ENCODE measurements around the gene EAPP. TPM values are rescaled to one million over a fixed set of nuclear protein-coding genes. Genes with fewer than 3 reads are reported as not detected.
"Not testable (repeated sequence)": the region's sequence is repeated elsewhere in the genome, so short reads cannot be mapped to it uniquely, and the experiment has no call there.

EAPP gene
- total RNA-seq, 1 experiment from 2014 or later, result 40.6 TPM

GRCh38 chr14:34538871-34539406 is 562 bp downstream of the EAPP start:
- DNase-seq (ENCODE audit: low read depth), result no peak

- not testable (repeated sequence) for DNase-seq (ENCODE audit: low read depth)
Measured at GRCh38 chr14:34538096-34538495, 1.4 kb downstream of the EAPP start.

GRCh38 chr14:34537677-34538009 is 1.9 kb downstream of the EAPP start:
- no peak for DNase-seq (ENCODE audit: low read depth)

- DNase-seq (ENCODE audit: low read depth), result no peak
Measured at GRCh38 chr14:34536951-34537676, 2.4 kb downstream of the EAPP start.

GRCh38 chr14:34527591-34527990 is 11.9 kb downstream of the EAPP start:
- no peak for DNase-seq (ENCODE audit: low read depth)

GRCh38 chr14:34524216-34524615 is 15.3 kb downstream of the EAPP start:
- not testable (repeated sequence) for DNase-seq (ENCODE audit: low read depth)

- DNase-seq (ENCODE audit: low read depth), result no peak
Measured at GRCh38 chr14:34522496-34522895, 17.0 kb downstream of the EAPP start.

GRCh38 chr14:34521071-34521470 is 18.4 kb downstream of the EAPP start:
- DNase-seq (ENCODE audit: low read depth), result not testable (repeated sequence)

- DNase-seq (ENCODE audit: low read depth), result not testable (repeated sequence)
Measured at GRCh38 chr14:34520304-34520970, 19.1 kb downstream of the EAPP start.

- DNase-seq (ENCODE audit: low read depth), result no peak
Measured at GRCh38 chr14:34507884-34508283, 31.6 kb downstream of the EAPP start.

- no peak for DNase-seq (ENCODE audit: low read depth)
Measured at GRCh38 chr14:34507459-34507858, 32.0 kb downstream of the EAPP start.

GRCh38 chr14:34505124-34505491 is 34.4 kb downstream of the EAPP start:
- DNase-seq (ENCODE audit: low read depth), result not testable (repeated sequence)

- DNase-seq (ENCODE audit: low read depth), result not testable (repeated sequence)
Measured at GRCh38 chr14:34504027-34504426, 35.5 kb downstream of the EAPP start.

- no peak for DNase-seq (ENCODE audit: low read depth)
Measured at GRCh38 chr14:34502545-34503225, 36.8 kb downstream of the EAPP start.

GRCh38 chr14:34502001-34502400 is 37.5 kb downstream of the EAPP start:
- no peak for DNase-seq (ENCODE audit: low read depth)

- no peak for DNase-seq (ENCODE audit: low read depth)
Measured at GRCh38 chr14:34501004-34501580, 38.4 kb downstream of the EAPP start.

- DNase-seq (ENCODE audit: low read depth), result peak; percentile 50
Measured at GRCh38 chr14:34498684-34499412, 40.7 kb downstream of the EAPP start.

- DNase-seq (ENCODE audit: low read depth), result peak; percentile 99
Measured at GRCh38 chr14:34496679-34497513, 42.6 kb downstream of the EAPP start.

GRCh38 chr14:34496007-34496678 is 43.4 kb downstream of the EAPP start:
- no peak for DNase-seq (ENCODE audit: low read depth)

- no peak for DNase-seq (ENCODE audit: low read depth)
Measured at GRCh38 chr14:34489324-34489723, 50.2 kb downstream of the EAPP start.

Measured in HT1080 (cell line).